HEK293 (cell line): ENCODE results near the gene TCF20.

Experiments
- CTCF ChIA-PET: fragments of 350-600 bp; formaldehyde crosslinking; extraction: SDS; loops from one replicate; lab custom pipeline; 2021; ENCODE audit warnings: antibody characterized with exemption; lab: Yijun Ruan, JAX
- POLR2A ChIA-PET: fragments of 300-600 bp; formaldehyde crosslinking; extraction: SDS; loops from one replicate; lab custom pipeline; 2020; ENCODE audit warnings: antibody characterized with exemption, inconsistent platforms; lab: Yijun Ruan, JAX
- H3K27ac ChIP-seq: fragments of 200-500 bp; sonication (Bioruptor generic); 2 replicates; pipeline ENCODE4 v1.5.1; 2014; ENCODE audit warnings: low read depth, low read length, control low read depth, inconsistent platforms; ENCODE audit errors: extremely low read depth
- H3K36me3 ChIP-seq, 2 experiments: fragments of 200-500 bp in 1 of 2; sonication (Bioruptor generic) in 1 of 2; 1 replicate in 1 of 2; 2 replicates in 1 of 2; pipeline ENCODE4 v1.5.1; 2014 to 2017; ENCODE audit warnings: inconsistent platforms in 2 of 2, low read length in 2 of 2; ENCODE audit not compliant: control insufficient read depth in 2 of 2, insufficient read depth in 1 of 2
- H3K4me1 ChIP-seq: fragments of 200-500 bp; sonication (Bioruptor generic); 2 replicates; pipeline ENCODE4 v1.5.1; 2014; ENCODE audit warnings: mild to moderate bottlenecking, low read length, inconsistent platforms; ENCODE audit not compliant: control insufficient read depth, insufficient read depth
- H3K4me3 ChIP-seq: 2 replicates; pipeline ENCODE4 v1.5.1; 2011; ENCODE audit warnings: low read depth, mild to moderate bottlenecking, control low read depth, low read length, moderate library complexity
- H3K9me3 ChIP-seq: fragments of 200-500 bp; sonication (Bioruptor generic); 2 replicates; pipeline ENCODE4 v1.5.1; 2014; ENCODE audit warnings: low read depth, low read length, inconsistent platforms; ENCODE audit not compliant: control insufficient read depth, insufficient read depth
- BCL11A ChIP-seq: fragments of 450-650 bp; formaldehyde crosslinking; IDR thresholded peaks from 2 replicates; pipeline ENCODE4 v1.5.1; 2016; ENCODE audit warnings: low read depth, missing biosample characterization, missing genetic modification characterization
- PRDM1 ChIP-seq: fragments of 450-650 bp; formaldehyde crosslinking; IDR thresholded peaks from 2 replicates; pipeline ENCODE4; 2016; ENCODE audit warnings: missing biosample characterization, missing genetic modification characterization

Gene TCF20

DNA sequence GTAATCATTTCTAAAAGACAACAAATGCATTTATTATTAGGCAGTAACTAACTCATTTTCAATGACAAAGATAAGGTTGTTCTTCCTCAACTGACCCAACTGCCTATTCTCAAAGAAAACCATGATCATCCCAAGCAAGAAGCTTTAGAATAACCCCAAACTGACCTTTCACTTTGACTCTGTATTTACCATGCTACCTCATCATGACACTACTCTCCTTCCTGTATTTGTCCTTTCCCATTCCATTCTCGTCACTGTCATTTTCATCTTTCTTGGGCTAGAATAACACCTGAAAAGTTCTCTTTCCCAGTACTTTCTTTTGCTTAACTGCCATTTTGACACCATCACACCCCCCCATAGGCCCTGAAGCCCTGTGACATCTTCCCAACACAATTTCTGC lies 48.3 kb downstream of the TCF20 start:
- Histone ChIP-seq H3K9me3 (no peaks in the 10 kb centered on the region), H3K27ac (no peak overlapping the region), H3K4me3 (no peak overlapping the region), H3K4me1 (peaks cover 4% of the 10 kb centered on the region; the same call in 1 of the 2 replicates), H3K36me3 (no peaks in the 10 kb centered on the region)
- TF ChIP-seq PRDM1 (peak; percentile 44; the same call in 1 of the 2 replicates), BCL11A (tag by site-specific recombination) (no peak)
- ChIA-PET POLR2A (no interaction called here), CTCF (interaction anchor here (0.6 kb wide), 1 partner anchor 52 kb away, joined by 3 read pairs; no protein-coding TSS in a partner anchor)
